Measurements from ENCODE around the gene SLC44A2.

GRCh38 chr19:10603873-10604459 is 21.4 kb upstream of the SLC44A2 start:
- TF ChIP-seq CTCF (IDR thresholded peaks at IDR 0.05) = no peak
- TF ChIP-seq POLR2A (IDR thresholded peaks at IDR 0.05) = no peak
